CD8-positive, alpha-beta memory T cell (primary cell): ENCODE results near the gene CLCN4. TPM values are rescaled to one million over a fixed set of nuclear protein-coding genes. Genes with fewer than 3 reads are reported as not detected.

Experiments
- CTCF ChIA-PET: fragments of 350-600 bp; sonication (Branson Sonifier 250); formaldehyde crosslinking; loops from one replicate; lab custom pipeline; 2021; ENCODE audit warnings: antibody characterized with exemption; lab: Charles Lee
- POLR2A ChIA-PET: fragments of 350-600 bp; sonication (Branson Sonifier 250); formaldehyde crosslinking; loops from one replicate; lab custom pipeline; 2021; ENCODE audit warnings: antibody characterized with exemption; lab: Charles Lee
- DNase-seq, 5 donors: peaks; one replicate each; pipeline versions ENCODE4 v3.0.0 to v3.0.0-alpha.2; 2020 to 2022; ENCODE audit warnings: mixed read lengths in 1 of 5
- H3K27ac ChIP-seq: one replicate; pipeline ENCODE4 v1.7.0; 2013; ENCODE audit warnings: low read depth, mild to moderate bottlenecking, low read length, moderate library complexity
- H3K27me3 ChIP-seq: 2 replicates; pipeline ENCODE4 v1.7.0; 2013; ENCODE audit warnings: low read length, mild to moderate bottlenecking; ENCODE audit not compliant: insufficient read depth, poor library complexity, severe bottlenecking
- H3K36me3 ChIP-seq: 2 replicates; pipeline ENCODE4 v1.7.0; 2013; ENCODE audit warnings: mild to moderate bottlenecking, low read length, moderate library complexity; ENCODE audit not compliant: insufficient read depth
- H3K4me1 ChIP-seq: 2 replicates; pipeline ENCODE4 v1.7.0; 2013; ENCODE audit warnings: mild to moderate bottlenecking, low read length, moderate library complexity; ENCODE audit not compliant: insufficient read depth
- H3K4me3 ChIP-seq: 2 replicates; pipeline ENCODE4 v1.7.0; 2013; ENCODE audit warnings: mild to moderate bottlenecking, low read length
- H3K9me3 ChIP-seq: 2 replicates; pipeline ENCODE4 v1.7.0; 2013; ENCODE audit warnings: mild to moderate bottlenecking, low read length
- H3K27ac Mint-ChIP-seq, 8 donors: one replicate each; pipeline ENCODE4 v1.8.0; 2020 to 2021; ENCODE audit warnings: mixed read lengths in 8 of 8, mild to moderate bottlenecking in 6 of 8, inconsistent platforms in 3 of 8, moderate library complexity in 3 of 8
- H3K27me3 Mint-ChIP-seq, 2 donors: one replicate each; pipeline ENCODE4 v1.8.0; 2020 to 2021; ENCODE audit warnings: mixed read lengths in 2 of 2, mild to moderate bottlenecking in 1 of 2, moderate library complexity in 1 of 2
- H3K36me3 Mint-ChIP-seq, 3 donors: one replicate each; pipeline ENCODE4 v1.8.0; 2020 to 2021; ENCODE audit warnings: mixed read lengths in 3 of 3, inconsistent platforms in 1 of 3, mild to moderate bottlenecking in 1 of 3
- H3K4me1 Mint-ChIP-seq, 3 donors: one replicate each; pipeline ENCODE4 v1.8.0; 2020 to 2021; ENCODE audit warnings: mixed read lengths in 3 of 3, inconsistent platforms in 1 of 3, mild to moderate bottlenecking in 1 of 3
- H3K4me3 Mint-ChIP-seq, 7 donors: one replicate each; pipeline ENCODE4 v1.8.0; 2020 to 2021; ENCODE audit warnings: mixed read lengths in 7 of 7, mild to moderate bottlenecking in 6 of 7, moderate library complexity in 4 of 7, inconsistent platforms in 2 of 7
- H3K9me3 Mint-ChIP-seq, 5 donors: one replicate each; pipeline ENCODE4 v1.8.0; 2020 to 2022; ENCODE audit warnings: mixed read lengths in 5 of 5, mild to moderate bottlenecking in 3 of 5, moderate library complexity in 2 of 5, inconsistent platforms in 1 of 5
- polyA plus RNA-seq: library from polyadenylated mRNA; unstranded; fragments of 300-500 nt; fragmentation: Illumina TruSeq; gene quantifications from one replicate; pipeline ENCODE4 v1.2.3, GENCODE V29; 2021
- total RNA-seq, 2 experiments: library from RNA; stranded (reverse); gene quantifications; one replicate each; pipeline ENCODE4 v1.2.3, GENCODE V29; 2021

Gene CLCN4
- total and polyA plus RNA-seq, 3 experiments from 2014 or later, result 0.04 to 0.20 TPM; not detected in 1

DNA sequence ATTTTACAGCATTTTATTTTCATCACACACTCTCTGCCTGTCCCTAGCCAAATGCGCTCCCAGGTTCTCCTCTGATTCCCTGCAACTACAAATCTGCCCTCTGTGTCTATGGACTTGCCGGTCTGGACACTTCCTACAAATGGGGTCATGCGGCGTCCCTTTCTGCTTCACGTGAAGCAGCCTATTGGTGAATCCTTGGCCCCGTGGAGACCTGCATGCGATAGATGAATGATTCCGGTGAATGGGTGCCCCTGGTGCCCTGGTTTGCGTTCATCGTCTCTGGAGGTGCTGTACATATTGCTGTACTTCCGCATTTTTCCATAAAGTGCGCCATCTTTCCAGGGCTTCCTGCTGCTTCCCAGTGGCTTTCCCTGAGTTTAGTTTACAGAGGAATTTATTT, 27.5 kb upstream of the CLCN4 start:
- no peak for DNase-seq
- Mint-ChIP-seq H3K27ac (peak overlapping the region in 1 of 8 donors; percentile 29), H3K9me3 (no peaks in the 10 kb centered on the region), H3K27me3 (peaks cover 0 to 3% of the 10 kb centered on the region in 2 donors), H3K4me3 (no peak overlapping the region), H3K36me3 (peaks cover 0 to 83% (median 2%) of the 10 kb centered on the region in 3 donors), H3K4me1 (peaks cover 0 to 2% (median 0%) of the 10 kb centered on the region in 3 donors)
- Histone ChIP-seq H3K27me3 (no peaks in the 10 kb centered on the region), H3K4me1 (no peaks in the 10 kb centered on the region), H3K27ac (no peak overlapping the region), H3K4me3 (no peak overlapping the region), H3K36me3 (no peaks in the 10 kb centered on the region), H3K9me3 (no peaks in the 10 kb centered on the region)
- ChIA-PET CTCF (no interaction called here), POLR2A (no interaction called here)

GRCh38 chrX:10130354-10130753, 26.4 kb upstream of the CLCN4 start:
- CTCF ChIA-PET, result no interaction called here
- H3K9me3 Mint-ChIP-seq, result no peaks in the 10 kb centered on the region

DNA sequence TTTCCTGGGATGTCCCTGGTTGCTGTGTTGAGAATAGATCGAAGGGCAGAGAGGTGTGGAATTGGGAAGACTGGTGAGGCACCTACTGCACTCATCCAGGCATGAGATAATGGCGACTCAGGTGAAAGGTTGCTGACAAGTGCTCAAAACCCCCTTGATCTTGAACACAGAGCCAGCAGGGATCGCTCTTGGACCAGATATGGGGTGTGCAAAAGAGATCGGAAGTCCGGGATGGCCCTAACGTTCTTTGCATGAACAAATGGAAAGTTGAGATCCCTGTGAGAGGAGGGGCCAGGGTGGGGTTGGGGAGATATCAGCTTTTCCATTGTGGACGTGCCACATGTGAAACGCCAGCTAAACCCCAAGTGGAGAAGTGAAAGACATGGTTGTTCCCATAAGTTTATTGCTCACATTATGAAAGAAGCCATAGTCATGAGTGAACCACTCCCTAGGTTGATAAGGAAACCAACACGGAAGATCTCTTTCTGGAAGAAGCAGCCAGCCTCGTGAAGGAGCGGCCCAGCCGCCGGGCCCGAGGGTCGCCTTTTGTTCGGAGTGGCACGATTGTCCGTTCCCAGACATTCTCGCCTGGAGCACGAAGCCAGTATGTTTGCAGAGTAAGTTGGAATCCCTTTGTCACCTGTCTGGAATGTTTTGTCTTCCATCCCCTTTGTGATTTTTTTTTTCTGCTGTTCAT, 22.6 kb upstream of the CLCN4 start:
- Histone ChIP-seq H3K4me1 (no peaks in the 10 kb centered on the region), H3K9me3 (no peaks in the 10 kb centered on the region), H3K4me3 (no peak overlapping the region), H3K27ac (no peak overlapping the region), H3K36me3 (no peaks in the 10 kb centered on the region), H3K27me3 (no peaks in the 10 kb centered on the region)
- DNase-seq, result no peak
- CTCF ChIA-PET, result no interaction called here
- Mint-ChIP-seq H3K27me3 (peaks cover 0 to 2% of the 10 kb centered on the region in 2 donors), H3K4me3 (no peak overlapping the region), H3K9me3 (no peaks in the 10 kb centered on the region), H3K36me3 (peaks cover 0 to 78% (median 8%) of the 10 kb centered on the region in 3 donors), H3K4me1 (no peaks in the 10 kb centered on the region), H3K27ac (peak overlapping the region in 2 of 8 donors; percentile 18 to 66)
- POLR2A ChIA-PET, result no interaction called here

More at GRCh38 chrX:10130354-10130753, 26.4 kb upstream of the CLCN4 start:
- no peaks in the 10 kb centered on the region for H3K9me3 ChIP-seq
- H3K4me3 ChIP-seq, result no peak overlapping the region
- POLR2A ChIA-PET, result no interaction called here
- peaks cover 0 to 83% (median 5%) of the 10 kb centered on the region in 3 donors for H3K36me3 Mint-ChIP-seq
- H3K27me3 Mint-ChIP-seq, result peaks cover 0 to 4% of the 10 kb centered on the region in 2 donors
- H3K4me1 Mint-ChIP-seq, result peaks cover 0 to 2% (median 0%) of the 10 kb centered on the region in 3 donors
- no peaks in the 10 kb centered on the region for H3K27me3 ChIP-seq
- no peaks in the 10 kb centered on the region for H3K36me3 ChIP-seq
- H3K27ac ChIP-seq, result no peak overlapping the region
- H3K4me3 Mint-ChIP-seq, result no peak overlapping the region
- no peaks in the 10 kb centered on the region for H3K4me1 ChIP-seq
- peak overlapping the region in 1 of 8 donors; percentile 87 for H3K27ac Mint-ChIP-seq
- DNase-seq, result no peak

GRCh38 chrX:10134921-10135320, 21.9 kb upstream of the CLCN4 start:
- ChIA-PET CTCF (no interaction called here), POLR2A (no interaction called here)
- H3K36me3 Mint-ChIP-seq, result peaks cover 0 to 77% (median 8%) of the 10 kb centered on the region in 3 donors
- H3K4me3 Mint-ChIP-seq, result no peak overlapping the region
- no peaks in the 10 kb centered on the region for H3K36me3 ChIP-seq
- no peaks in the 10 kb centered on the region for H3K27me3 ChIP-seq
- DNase-seq, result no peak
- H3K4me3 ChIP-seq, result no peak overlapping the region
- no peaks in the 10 kb centered on the region for H3K9me3 ChIP-seq
- H3K27ac Mint-ChIP-seq, result peak overlapping the region in 1 of 8 donors; percentile 18
- no peak overlapping the region for H3K27ac ChIP-seq
- peaks cover 0 to 2% of the 10 kb centered on the region in 2 donors for H3K27me3 Mint-ChIP-seq
- H3K4me1 Mint-ChIP-seq, result no peaks in the 10 kb centered on the region
- no peaks in the 10 kb centered on the region for H3K4me1 ChIP-seq
- H3K9me3 Mint-ChIP-seq, result no peaks in the 10 kb centered on the region

DNA sequence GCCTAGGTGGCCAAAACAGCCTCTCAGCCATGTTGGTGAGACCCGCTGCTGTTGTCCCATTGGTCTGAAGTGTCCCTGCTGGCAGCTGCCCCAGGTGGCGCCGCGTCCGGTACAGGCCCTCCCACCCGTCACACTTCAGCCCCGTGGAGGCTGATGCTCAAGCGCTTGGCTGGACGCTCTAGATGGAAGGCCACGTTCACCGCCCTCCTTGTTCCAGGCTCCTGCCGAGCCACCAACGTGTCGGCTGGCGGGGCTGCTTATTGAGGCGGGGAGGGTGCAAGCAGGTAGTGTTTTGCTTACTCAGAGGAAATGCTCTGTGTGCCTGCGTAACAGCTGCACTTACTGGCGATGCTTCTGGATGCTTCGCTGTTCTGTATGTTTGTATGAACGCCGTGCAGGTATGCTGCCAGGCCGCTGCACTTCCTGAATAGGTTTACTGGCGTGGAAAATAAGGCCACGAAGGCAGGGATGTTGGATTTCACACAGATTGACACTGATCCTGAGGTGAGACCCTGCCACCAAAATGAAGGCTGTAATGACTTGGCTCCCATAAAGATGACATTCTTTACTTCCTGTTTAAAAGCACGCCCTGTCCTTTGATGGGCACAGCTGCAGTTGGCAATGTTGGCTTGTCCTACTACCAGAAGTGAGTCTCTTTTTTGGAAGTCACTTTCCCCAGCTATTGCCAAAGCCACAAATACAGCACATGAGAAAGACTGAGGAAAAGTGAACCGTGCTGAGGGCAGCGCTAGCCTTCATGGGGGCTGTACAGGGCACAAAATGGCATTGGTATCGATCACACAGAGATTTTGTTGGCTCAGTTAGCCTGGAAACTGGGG, 21.0 kb upstream of the CLCN4 start:
- no peak overlapping the region for H3K4me3 Mint-ChIP-seq
- peak overlapping the region in 2 of 8 donors; percentile 8 to 38 for H3K27ac Mint-ChIP-seq
- Histone ChIP-seq H3K9me3 (no peaks in the 10 kb centered on the region), H3K36me3 (no peaks in the 10 kb centered on the region), H3K27ac (no peak overlapping the region), H3K27me3 (no peaks in the 10 kb centered on the region), H3K4me1 (no peaks in the 10 kb centered on the region), H3K4me3 (no peak overlapping the region)
- CTCF ChIA-PET, result no interaction called here
- no peaks in the 10 kb centered on the region for H3K4me1 Mint-ChIP-seq
- H3K36me3 Mint-ChIP-seq, result peaks cover 0 to 77% (median 8%) of the 10 kb centered on the region in 3 donors
- no peaks in the 10 kb centered on the region for H3K9me3 Mint-ChIP-seq
- DNase-seq, result no peak
- POLR2A ChIA-PET, result no interaction called here
- H3K27me3 Mint-ChIP-seq, result peaks cover 0 to 2% of the 10 kb centered on the region in 2 donors

DNA sequence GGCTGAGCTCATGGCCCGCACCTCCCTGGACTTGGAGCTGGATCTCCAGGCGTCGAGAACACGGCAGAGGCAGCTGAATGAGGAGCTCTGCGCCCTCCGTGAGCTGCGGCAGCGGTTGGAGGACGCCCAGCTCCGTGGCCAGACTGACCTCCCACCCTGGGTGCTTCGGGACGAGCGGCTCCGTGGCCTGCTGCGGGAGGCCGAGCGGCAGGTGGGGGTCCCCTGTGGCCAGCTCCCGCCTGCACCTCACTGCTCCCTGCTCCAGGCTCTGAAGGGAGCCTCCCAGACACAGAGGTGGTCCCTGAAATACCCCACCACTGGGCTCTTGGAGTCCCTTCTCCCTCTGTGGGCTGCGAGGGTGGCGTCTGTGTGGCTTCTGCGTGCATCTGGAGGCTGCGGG, 18.0 kb upstream of the CLCN4 start:
- Histone ChIP-seq H3K27me3 (no peaks in the 10 kb centered on the region), H3K27ac (no peak overlapping the region), H3K4me3 (no peak overlapping the region), H3K9me3 (no peaks in the 10 kb centered on the region), H3K36me3 (no peaks in the 10 kb centered on the region), H3K4me1 (no peaks in the 10 kb centered on the region)
- CTCF ChIA-PET, result no interaction called here
- POLR2A ChIA-PET, result no interaction called here
- H3K4me3 Mint-ChIP-seq, result no peak overlapping the region
- no peaks in the 10 kb centered on the region for H3K9me3 Mint-ChIP-seq
- peaks cover 0 to 2% of the 10 kb centered on the region in 2 donors for H3K27me3 Mint-ChIP-seq
- peaks cover 0 to 81% (median 9%) of the 10 kb centered on the region in 3 donors for H3K36me3 Mint-ChIP-seq
- H3K4me1 Mint-ChIP-seq, result no peaks in the 10 kb centered on the region
- no peak for DNase-seq
- no peak overlapping the region for H3K27ac Mint-ChIP-seq

GRCh38 chrX:10140264-10140663, 16.5 kb upstream of the CLCN4 start:
- H3K27me3 Mint-ChIP-seq, result no peaks in the 10 kb centered on the region
- no peaks in the 10 kb centered on the region for H3K9me3 ChIP-seq
- H3K27ac Mint-ChIP-seq, result no peak overlapping the region

DNA sequence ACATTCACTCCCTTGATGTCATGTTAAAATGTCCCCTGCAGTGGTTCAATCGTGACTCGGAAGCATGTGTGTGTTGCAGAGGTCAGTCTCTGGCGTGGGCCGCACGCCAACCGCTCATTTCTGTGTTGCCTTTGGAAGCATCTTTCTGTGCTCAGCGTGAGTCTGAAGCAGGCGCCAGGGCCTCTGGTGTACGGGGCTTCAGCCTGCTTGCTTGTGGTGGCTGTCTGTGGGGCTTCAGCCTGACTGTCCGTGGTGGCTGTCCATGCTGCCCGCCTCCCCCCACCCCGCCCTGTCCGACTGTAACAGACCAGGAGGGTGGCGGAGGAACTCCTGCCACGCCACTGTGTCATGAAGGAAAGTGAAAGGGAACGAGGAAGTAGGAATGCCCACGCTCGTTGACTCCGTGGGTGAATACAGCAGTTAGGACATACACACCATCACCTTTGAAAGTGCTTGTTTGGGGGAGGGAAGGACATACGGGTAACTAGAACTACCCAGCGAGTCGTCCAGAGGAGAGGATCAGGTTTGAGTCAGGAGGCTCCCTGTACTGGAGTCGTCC, 14.7 kb upstream of the CLCN4 start:
- Histone ChIP-seq H3K27me3 (no peaks in the 10 kb centered on the region), H3K4me1 (no peaks in the 10 kb centered on the region), H3K9me3 (no peaks in the 10 kb centered on the region), H3K27ac (no peak overlapping the region), H3K36me3 (no peaks in the 10 kb centered on the region), H3K4me3 (no peak overlapping the region)
- no peak overlapping the region for H3K27ac Mint-ChIP-seq
- POLR2A ChIA-PET, result no interaction called here
- no peak for DNase-seq
- H3K36me3 Mint-ChIP-seq, result peaks cover 0 to 68% (median 11%) of the 10 kb centered on the region in 3 donors
- no peaks in the 10 kb centered on the region for H3K4me1 Mint-ChIP-seq
- H3K27me3 Mint-ChIP-seq, result no peaks in the 10 kb centered on the region
- H3K4me3 Mint-ChIP-seq, result no peak overlapping the region
- CTCF ChIA-PET, result no interaction called here
- H3K9me3 Mint-ChIP-seq, result peaks cover 0 to 3% (median 0%) of the 10 kb centered on the region in 5 donors

More at GRCh38 chrX:10140264-10140663, 16.5 kb upstream of the CLCN4 start:
- Mint-ChIP-seq H3K9me3 (no peaks in the 10 kb centered on the region), H3K36me3 (peaks cover 0 to 71% (median 5%) of the 10 kb centered on the region in 3 donors), H3K4me3 (no peak overlapping the region), H3K4me1 (no peaks in the 10 kb centered on the region)
- no peak for DNase-seq
- Histone ChIP-seq H3K27me3 (no peaks in the 10 kb centered on the region), H3K4me3 (no peak overlapping the region), H3K4me1 (no peaks in the 10 kb centered on the region), H3K36me3 (no peaks in the 10 kb centered on the region), H3K27ac (no peak overlapping the region)
- ChIA-PET CTCF (no interaction called here), POLR2A (no interaction called here)
